HG02588 (cell line): Measurements from ENCODE around the gene EPHB1.

Source experiments
- ATAC-seq: cut with Tn5 transposase; IDR thresholded peaks from one replicate; pipeline ENCODE4 v1.9.1; 2021; ENCODE audit warnings: mild to moderate bottlenecking, moderate library complexity; ENCODE audit not compliant: unreplicated experiment

EPHB1 gene

DNA sequence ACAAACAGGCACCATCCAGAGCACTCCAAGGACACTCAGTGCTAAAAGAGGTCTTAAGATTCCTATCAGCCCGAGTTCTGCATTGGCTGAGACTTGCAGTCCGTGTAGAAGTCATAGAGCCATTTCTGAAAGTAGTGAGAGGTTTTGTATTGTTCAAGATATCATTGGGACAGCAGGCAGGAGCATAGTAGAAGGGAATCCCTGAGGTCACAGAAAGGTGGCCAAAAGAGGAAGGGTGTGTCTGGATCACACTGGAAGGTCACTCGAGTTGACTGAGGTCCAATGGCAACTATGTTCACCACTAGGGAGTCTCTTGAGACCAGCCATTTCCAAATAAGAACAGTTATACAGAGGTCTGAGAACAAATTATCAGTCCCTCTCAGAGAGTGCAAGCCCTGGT, 468.3 kb downstream of the EPHB1 start:
- no peak for ATAC-seq

DNA sequence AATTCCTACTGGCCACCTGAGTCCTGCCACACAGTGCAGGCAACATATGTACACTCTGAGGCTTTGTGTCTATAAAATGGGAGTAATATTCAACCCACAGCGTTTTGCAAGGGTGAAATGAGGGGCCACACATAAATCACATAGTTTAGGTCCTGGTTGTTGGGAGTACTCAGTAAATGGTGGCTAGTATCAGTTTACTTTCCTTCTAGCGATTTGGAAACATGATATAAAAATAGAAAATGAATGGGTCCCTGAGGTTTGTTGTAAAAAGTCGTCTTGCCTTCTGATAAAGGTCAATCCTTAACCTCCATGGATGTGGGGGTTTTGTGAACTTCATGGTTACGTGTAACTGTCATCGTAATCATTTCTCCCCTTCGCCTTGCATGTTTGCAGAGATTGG, 472.4 kb downstream of the EPHB1 start:
- ATAC-seq = no peak

- ATAC-seq = no peak
These were observed 474.0 kb downstream of the EPHB1 start for GRCh38 chr3:135268941-135269532.

DNA sequence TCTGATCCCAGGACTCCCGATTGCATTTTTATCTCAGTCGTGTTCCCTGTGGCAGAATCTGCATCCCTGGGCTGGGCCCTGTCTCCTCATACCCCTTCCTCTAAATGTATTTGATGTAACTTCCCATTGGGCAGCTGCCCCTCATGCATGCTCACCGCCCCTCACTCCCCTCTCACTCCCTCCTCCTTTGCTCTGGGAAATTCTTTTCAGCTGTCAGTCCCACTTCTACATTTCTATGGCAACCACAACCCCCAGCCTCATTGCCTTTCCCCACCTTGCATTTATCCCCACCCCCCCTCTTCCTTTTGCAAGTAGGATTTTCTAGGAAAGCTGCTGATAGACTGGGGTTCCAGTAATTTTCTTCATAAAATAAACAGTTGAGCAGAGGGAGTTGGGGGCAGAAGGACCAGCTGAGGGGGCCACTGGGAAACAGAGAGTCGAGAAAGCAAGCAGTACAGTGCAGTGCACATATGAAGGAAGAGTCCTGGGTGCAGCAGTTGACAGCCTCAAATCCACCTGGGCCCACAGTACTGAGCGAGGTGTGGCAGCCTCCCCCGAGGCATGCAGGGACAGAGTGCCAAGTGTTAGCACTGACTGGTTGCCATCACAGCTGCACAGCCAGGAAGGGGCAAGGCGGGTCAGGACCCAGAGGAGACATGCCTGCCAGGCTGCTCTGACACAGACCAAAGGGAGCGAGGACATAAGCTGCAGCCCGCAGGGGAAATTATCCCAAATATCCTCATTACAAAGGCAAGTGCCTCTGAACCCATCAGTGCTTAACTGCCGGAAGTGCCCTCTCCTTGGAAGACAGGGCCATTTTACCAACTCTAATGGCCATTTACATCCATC, 476.3 kb downstream of the EPHB1 start:
- no peak for ATAC-seq

DNA sequence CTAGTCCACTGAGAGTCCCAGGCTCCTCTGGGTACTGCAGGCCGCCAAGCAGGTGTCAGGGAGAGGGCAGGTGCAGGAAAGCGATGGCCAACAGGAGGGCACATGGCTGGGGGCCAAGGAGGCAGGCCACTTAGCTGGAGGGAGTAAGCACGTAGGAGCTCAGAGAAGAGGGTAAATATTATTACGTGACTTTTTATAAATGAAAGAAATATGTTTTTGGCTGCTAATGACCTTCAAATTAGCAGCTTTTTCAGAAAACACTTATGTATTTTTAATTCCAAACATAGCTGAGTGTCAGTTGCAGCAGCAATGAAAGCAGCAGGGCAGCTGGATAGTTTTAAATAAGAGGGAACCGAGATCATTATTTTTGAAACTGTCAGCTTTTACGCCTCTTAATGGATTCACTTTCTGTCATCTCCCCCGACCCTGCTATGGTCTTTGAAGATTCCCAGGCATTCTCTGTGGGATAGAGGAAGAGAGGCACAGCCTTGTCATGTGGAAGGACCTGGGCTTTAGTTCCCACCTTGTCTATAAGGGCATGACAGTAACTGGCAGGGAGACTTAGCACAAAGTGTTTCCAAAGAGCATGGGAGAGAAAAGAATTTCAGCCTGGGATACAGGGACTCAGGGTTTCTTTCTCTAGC, 477.1 kb downstream of the EPHB1 start:
- ATAC-seq = no peak

DNA sequence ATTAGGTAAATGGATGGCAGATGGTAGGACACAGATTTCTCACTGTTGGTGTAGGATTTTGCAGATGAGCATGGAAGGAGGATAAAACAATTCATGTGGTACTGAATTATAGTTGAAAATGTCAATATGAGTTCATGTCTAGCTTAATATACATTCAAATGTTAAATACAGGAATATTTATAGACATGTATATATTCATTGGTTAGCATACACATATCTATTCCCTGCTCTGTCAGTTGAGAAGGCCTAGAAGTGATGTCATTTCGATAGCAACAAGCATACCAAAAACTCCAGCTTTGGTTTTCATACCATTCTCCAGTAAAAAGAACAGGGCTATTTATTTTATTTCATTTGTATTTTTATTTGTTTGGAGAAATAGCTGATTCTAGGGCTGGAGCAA, 497.1 kb downstream of the EPHB1 start:
- no peak for ATAC-seq

DNA sequence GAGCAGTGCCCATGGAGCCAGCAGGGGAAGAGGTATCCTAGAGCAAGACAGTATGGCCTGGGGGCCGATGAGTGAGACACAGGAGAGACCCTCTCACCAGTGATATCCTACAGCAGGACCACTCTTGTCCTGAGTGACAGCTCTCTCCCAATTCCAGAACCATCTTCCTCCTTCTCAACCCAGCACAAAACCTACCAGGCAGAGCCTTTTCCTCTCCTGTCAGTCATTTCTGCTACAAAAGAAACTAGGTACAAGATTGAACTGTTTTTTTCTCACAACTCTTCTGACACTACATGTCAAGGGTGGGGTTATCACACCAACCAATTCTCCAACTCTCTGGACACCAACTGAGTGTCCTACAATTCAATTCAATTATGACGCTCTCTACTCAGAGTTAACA, 506.6 kb downstream of the EPHB1 start:
- ATAC-seq = no peak

GRCh38 chr3:135304378-135304777, 509.3 kb downstream of the EPHB1 start:
- ATAC-seq = no peak
